C4-2B (cell line): Measurements from ENCODE around the gene TSPAN4.

Source experiments
- ZFX ChIP-seq: fragments of 450-650 bp; IDR thresholded peaks from 2 replicates; pipeline ENCODE4 v1.6.1; 2017
- TF ChIP-seq, protein P1 (sequence below): fragments of 450-650 bp; conservative IDR thresholded peaks from 2 replicates; pipeline ENCODE4 v1.5.1; 2017; ENCODE audit warnings: mild to moderate bottlenecking

DNA sequence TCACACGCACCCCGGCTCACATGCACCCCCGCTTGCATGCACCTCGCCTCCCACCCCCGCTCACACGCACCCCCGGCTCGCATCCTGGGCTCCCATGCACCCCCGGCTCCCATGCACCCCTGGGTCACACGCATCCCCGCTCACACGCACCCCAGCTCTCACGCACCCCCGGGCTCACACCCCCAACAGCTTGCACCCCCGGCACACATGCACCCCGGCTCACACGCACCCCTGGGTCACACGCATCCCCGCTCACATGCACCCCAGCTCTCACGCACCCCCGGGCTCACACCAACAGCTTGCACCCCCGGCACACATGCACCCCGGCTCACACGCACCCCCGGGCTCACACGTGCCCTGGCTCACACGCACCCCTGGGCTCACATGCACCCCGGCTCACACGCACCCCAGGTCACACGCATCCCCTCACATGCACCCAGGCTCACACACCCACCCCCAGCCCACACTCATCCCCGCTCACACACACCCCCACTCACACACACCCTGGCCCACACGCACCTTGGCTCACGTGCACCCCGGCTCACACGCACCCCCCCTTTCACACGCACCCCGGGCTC is 16.2 kb downstream of the TSPAN4 start:
- TF ChIP-seq, protein P1, sequence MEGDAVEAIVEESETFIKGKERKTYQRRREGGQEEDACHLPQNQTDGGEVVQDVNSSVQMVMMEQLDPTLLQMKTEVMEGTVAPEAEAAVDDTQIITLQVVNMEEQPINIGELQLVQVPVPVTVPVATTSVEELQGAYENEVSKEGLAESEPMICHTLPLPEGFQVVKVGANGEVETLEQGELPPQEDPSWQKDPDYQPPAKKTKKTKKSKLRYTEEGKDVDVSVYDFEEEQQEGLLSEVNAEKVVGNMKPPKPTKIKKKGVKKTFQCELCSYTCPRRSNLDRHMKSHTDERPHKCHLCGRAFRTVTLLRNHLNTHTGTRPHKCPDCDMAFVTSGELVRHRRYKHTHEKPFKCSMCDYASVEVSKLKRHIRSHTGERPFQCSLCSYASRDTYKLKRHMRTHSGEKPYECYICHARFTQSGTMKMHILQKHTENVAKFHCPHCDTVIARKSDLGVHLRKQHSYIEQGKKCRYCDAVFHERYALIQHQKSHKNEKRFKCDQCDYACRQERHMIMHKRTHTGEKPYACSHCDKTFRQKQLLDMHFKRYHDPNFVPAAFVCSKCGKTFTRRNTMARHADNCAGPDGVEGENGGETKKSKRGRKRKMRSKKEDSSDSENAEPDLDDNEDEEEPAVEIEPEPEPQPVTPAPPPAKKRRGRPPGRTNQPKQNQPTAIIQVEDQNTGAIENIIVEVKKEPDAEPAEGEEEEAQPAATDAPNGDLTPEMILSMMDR: no peak
- no peak for TF ChIP-seq ZFX
